Measurements from ENCODE around the gene CLCC1.
A peak's percentile ranks its signal among the peaks of the same experiment; 100 is the strongest.
"Not testable (repeated sequence)": the region's sequence is repeated elsewhere in the genome, so short reads cannot be mapped to it uniquely, and the experiment has no call there.

Gene CLCC1

GRCh38 chr1:108963052-108963686 lies at the start of gene CLCC1:
TSS of gene CLCC1 (minus strand) at chr1:108963484. CDS start at chr1:108950437, 13,047 bp downstream.
- peak; percentile 93 for DNase-seq
- TF ChIP-seq POLR2A (IDR thresholded peaks at IDR 0.05; ENCODE audit: low read length): peak; percentile 90
- TF ChIP-seq GATA1 (IDR thresholded peaks at IDR 0.05; ENCODE audit: low read depth, low read length): no peak

GRCh38 chr1:109011335-109011734 lies 48.1 kb upstream of the CLCC1 start:
- no peak for TF ChIP-seq GATA1 (IDR thresholded peaks at IDR 0.05; ENCODE audit: low read depth, low read length)
- TF ChIP-seq POLR2A (IDR thresholded peaks at IDR 0.05; ENCODE audit: low read length): no peak
- no peak for DNase-seq

- not testable (repeated sequence) for DNase-seq
These were observed 33.3 kb upstream of the CLCC1 start for GRCh38 chr1:108996622-108997021.

- TF ChIP-seq GATA1 (IDR thresholded peaks at IDR 0.05; ENCODE audit: low read depth, low read length) (no peak), POLR2A (IDR thresholded peaks at IDR 0.05; ENCODE audit: low read length) (no peak)
These were observed 19.8 kb upstream of the CLCC1 start for GRCh38 chr1:108983114-108983513.

GRCh38 chr1:108976658-108977057 lies 13.4 kb upstream of the CLCC1 start:
- no peak for DNase-seq
- TF ChIP-seq POLR2A (IDR thresholded peaks at IDR 0.05; ENCODE audit: low read length) (no peak), GATA1 (IDR thresholded peaks at IDR 0.05; ENCODE audit: low read depth, low read length) (no peak)

More at GRCh38 chr1:108983114-108983513, 19.8 kb upstream of the CLCC1 start:
- no peak for DNase-seq

- no peak for DNase-seq
- no peak for TF ChIP-seq GATA1 (IDR thresholded peaks at IDR 0.05; ENCODE audit: low read depth, low read length)
These were observed 9.7 kb upstream of the CLCC1 start for GRCh38 chr1:108972951-108973350.

GRCh38 chr1:108969346-108969745 lies 6.1 kb upstream of the CLCC1 start:
- DNase-seq: peak in 1 of 2 experiments; percentile 9
- TF ChIP-seq GATA1 (IDR thresholded peaks at IDR 0.05; ENCODE audit: low read depth, low read length): no peak
- TF ChIP-seq POLR2A (IDR thresholded peaks at IDR 0.05; ENCODE audit: low read length): no peak

- DNase-seq: peak; percentile 74 to 81
- TF ChIP-seq GATA1 (IDR thresholded peaks at IDR 0.05; ENCODE audit: low read depth, low read length) (no peak), POLR2A (IDR thresholded peaks at IDR 0.05; ENCODE audit: low read length) (no peak)
These were observed 618 bp downstream of the CLCC1 start for GRCh38 chr1:108962681-108963051.

- DNase-seq: no peak
- TF ChIP-seq POLR2A (IDR thresholded peaks at IDR 0.05; ENCODE audit: low read length) (no peak), GATA1 (IDR thresholded peaks at IDR 0.05; ENCODE audit: low read depth, low read length) (no peak)
These were observed 1.4 kb downstream of the CLCC1 start for GRCh38 chr1:108961752-108962486.

GRCh38 chr1:108961198-108961597 lies 2.1 kb downstream of the CLCC1 start:
- DNase-seq: no peak
- TF ChIP-seq POLR2A (IDR thresholded peaks at IDR 0.05; ENCODE audit: low read length) (no peak), GATA1 (IDR thresholded peaks at IDR 0.05; ENCODE audit: low read depth, low read length) (no peak)

- DNase-seq: no peak
- TF ChIP-seq POLR2A (IDR thresholded peaks at IDR 0.05; ENCODE audit: low read length) (no peak), GATA1 (IDR thresholded peaks at IDR 0.05; ENCODE audit: low read depth, low read length) (no peak)
These were observed 2.6 kb downstream of the CLCC1 start for GRCh38 chr1:108960719-108961118.

GRCh38 chr1:108957888-108958287 lies 5.4 kb downstream of the CLCC1 start:
- TF ChIP-seq GATA1 (IDR thresholded peaks at IDR 0.05; ENCODE audit: low read depth, low read length) (no peak), POLR2A (IDR thresholded peaks at IDR 0.05; ENCODE audit: low read length) (no peak)
- no peak for DNase-seq

- TF ChIP-seq POLR2A (IDR thresholded peaks at IDR 0.05; ENCODE audit: low read length) (no peak), GATA1 (IDR thresholded peaks at IDR 0.05; ENCODE audit: low read depth, low read length) (no peak)
- DNase-seq: no peak
These were observed 7.4 kb downstream of the CLCC1 start for GRCh38 chr1:108955881-108956280.

- no peak for DNase-seq
- TF ChIP-seq GATA1 (IDR thresholded peaks at IDR 0.05; ENCODE audit: low read depth, low read length) (no peak), POLR2A (IDR thresholded peaks at IDR 0.05; ENCODE audit: low read length) (no peak)
These were observed 8.2 kb downstream of the CLCC1 start for GRCh38 chr1:108955111-108955510.

- TF ChIP-seq POLR2A (IDR thresholded peaks at IDR 0.05; ENCODE audit: low read length) (no peak), GATA1 (IDR thresholded peaks at IDR 0.05; ENCODE audit: low read depth, low read length) (no peak)
- no peak for DNase-seq
These were observed 9.8 kb downstream of the CLCC1 start for GRCh38 chr1:108953452-108953851.
